ENCODE measurements around the gene SYT13. TPM values are rescaled to one million over a fixed set of nuclear protein-coding genes. Genes with fewer than 3 reads are reported as not detected.

SYT13 gene
- polyA plus RNA-seq, 5 donors = 3.6 to 4.8 (median 4.4) TPM

GRCh38 chr11:45218705-45219104 lies 67.4 kb downstream of the SYT13 start:
- DNase-seq = no peak

- no peak for DNase-seq
These were observed 68.2 kb downstream of the SYT13 start for GRCh38 chr11:45217991-45218390.

- DNase-seq = no peak
These were observed 69.2 kb downstream of the SYT13 start for GRCh38 chr11:45216901-45217300.

- DNase-seq = no peak
These were observed 70.1 kb downstream of the SYT13 start for GRCh38 chr11:45216031-45216430.

- no peak for DNase-seq
These were observed 70.9 kb downstream of the SYT13 start for GRCh38 chr11:45215098-45215865.

GRCh38 chr11:45213717-45214116 lies 72.4 kb downstream of the SYT13 start:
- DNase-seq = no peak

GRCh38 chr11:45213316-45213665 lies 72.8 kb downstream of the SYT13 start:
- no peak for DNase-seq

DNA sequence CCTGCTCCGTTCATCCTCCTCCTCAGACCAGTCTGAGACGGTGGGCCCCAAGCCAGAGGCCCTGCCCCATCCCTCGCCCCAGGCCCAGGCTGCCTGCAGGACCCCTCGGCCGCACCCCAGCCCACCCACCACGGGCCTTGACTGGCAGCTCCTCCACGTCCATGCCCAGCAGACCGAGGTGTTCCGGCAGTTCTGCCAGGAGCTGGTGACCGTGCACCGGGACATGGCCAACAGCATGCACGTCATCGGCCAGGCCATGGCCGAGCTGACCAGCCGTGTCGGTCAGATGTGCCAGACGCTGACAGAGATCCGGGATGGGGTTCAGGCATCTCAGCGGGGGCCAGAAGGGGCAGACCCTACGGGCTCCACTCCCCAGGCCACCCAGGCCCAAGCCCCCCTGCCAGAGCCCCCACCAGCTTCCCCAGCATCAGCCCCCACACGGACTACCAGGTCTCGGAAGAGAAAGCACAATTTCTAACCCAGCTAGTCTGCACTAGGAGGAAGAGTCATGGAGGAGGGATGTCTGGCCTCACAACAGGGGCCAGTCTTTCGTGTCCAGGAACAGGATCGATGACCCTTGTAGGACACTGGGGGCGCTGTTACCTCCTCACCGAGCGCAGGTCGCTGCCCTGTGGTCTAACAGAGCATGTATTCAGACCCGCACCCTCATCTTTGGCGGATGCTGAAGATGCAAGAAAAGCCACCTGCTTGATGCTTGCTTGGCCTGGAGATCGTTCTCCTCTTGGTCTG lies 73.4 kb downstream of the SYT13 start:
- no peak for DNase-seq

DNA sequence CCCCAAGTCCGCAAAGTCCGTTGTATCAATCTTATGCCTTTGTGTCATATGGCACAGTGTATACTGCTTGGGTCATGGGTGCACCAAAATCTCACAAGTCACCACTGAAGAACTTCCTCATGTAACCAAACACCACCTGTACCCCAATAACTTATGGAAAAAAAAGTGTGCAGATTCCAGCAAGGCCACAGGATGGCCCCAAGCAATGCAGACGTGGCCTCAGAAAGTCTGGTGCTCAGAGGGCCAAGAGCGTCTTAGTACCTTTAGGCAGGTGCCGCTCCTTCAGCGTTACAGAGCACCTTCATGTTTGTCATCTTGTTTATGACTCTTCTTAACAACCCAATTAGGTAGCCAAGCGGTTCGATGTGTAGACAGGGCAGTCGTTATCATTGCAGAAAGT lies 74.4 kb downstream of the SYT13 start:
- no peak for DNase-seq

DNA sequence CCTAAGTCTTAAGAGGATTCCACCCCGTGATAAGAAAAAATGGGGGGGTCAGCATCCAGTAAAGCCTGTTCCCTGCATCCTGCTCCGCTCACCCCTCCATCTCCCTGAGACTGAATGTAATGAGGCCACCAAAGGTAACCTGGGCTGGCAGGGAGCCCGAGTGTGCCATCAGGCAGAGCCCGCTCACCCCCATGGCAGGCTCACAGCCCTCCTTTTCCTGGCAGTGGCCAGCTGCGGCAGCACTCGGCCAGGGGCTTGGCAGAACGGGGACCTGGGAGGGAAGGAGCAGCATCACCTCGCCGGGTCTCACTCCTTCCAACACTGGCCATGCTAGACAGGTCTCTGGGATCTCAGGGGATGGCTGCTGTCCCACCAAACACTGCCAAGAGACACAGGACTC lies 75.3 kb downstream of the SYT13 start:
- no peak for DNase-seq

- DNase-seq = peak; percentile 92 to 93
These were observed 76.0 kb downstream of the SYT13 start for GRCh38 chr11:45209891-45210699.

DNA sequence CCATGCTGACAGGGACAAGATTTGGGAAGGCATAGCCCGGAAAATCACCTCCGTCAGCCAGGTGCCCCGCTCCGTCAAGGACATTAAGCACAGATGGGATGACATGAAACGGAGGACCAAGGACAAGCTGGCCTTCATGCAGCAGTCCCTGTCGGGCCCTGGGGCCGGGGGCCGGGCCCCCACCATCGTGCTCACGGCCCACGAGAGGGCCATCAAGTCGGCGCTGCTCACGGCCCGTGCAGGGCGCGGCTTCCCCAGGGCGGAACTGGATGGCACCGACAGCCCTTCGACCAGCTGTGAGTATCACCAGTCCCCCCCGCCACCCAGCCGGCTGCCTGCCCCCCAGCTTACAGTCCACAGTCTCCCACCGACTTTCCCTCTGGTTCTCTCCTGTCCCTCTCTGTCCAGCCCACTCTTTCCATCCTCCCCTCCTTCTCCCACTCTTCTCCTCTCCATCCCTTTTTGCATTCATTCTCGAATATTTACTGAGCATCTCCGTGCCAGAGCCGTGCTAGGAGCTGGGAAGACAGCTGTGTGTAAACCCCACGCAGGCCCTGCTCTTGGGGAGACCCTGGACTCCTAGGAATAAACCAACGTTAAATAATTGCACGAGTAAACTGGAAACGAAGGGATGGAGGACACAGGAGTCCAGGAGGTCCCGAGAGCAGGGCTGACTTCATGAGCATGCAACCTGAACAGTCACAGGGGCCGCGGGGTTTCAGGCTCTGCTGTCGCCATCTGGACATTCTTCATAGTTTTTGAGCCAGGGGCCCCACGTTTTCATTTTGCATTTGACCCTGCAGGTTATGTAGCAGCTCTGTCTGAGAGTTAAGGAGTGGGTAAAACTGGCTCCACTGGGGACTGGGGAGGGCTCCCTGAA lies 76.9 kb downstream of the SYT13 start:
- no peak for DNase-seq

DNA sequence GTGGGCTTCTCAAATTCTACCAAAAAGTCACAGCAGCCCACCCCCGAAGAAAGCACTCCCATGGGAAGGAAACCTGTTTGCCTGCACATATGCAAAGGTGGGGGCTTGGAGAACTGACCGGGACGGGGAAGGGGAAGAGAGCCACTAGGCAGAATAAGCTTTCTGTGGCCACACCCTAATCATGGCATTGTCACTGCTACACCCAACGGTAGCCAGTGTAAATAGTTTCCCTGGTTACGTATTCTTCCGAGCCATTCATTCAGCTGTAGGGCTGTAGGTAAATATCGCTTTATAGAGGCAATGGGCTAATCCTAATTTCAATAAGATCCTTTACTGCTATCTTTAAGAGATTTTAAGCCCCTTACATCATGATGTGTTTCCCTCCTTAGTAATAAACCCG lies 78.0 kb downstream of the SYT13 start:
- peak in 1 of 2 donors; percentile 7 for DNase-seq

DNA sequence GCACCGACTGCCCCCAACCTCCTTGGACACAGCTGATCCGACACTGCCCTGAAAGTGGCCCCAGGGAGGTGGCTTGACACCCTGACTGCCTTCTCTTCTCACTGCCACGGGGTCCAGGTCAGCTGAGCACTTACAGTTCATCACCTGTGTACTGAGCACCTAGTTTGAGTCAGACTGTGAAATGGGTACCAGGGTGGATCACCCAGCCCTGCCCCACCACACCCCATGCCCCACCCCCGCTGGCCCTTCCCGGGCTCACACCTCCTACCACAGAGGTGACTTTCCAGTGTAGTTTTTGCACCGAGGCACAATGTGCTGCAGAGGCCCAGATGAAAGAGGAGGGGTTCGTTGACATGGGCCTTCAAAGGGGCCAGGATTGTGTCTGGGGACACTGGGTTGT lies 80.2 kb downstream of the SYT13 start:
- no peak for DNase-seq

DNA sequence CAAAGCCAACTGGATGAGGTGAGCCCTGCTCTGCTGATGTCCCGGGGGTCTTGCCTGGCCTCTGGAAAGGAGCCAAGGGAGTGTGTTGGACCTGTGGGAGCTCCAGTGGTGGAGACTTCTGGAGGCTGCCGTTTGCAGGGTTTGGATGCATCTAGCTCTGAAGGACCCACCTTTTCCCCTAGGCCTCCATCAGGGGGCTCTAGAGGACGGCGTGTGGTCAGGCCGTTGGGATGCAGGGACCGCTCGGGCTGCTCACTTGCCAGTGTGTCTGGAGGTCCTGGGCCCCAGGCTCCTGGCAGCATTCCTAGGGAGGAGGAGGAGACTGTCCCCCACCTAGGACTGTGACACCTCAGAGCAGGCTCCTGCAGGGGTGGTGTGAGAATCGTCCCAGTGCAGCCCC lies 81.4 kb downstream of the SYT13 start:
- DNase-seq = no peak

DNA sequence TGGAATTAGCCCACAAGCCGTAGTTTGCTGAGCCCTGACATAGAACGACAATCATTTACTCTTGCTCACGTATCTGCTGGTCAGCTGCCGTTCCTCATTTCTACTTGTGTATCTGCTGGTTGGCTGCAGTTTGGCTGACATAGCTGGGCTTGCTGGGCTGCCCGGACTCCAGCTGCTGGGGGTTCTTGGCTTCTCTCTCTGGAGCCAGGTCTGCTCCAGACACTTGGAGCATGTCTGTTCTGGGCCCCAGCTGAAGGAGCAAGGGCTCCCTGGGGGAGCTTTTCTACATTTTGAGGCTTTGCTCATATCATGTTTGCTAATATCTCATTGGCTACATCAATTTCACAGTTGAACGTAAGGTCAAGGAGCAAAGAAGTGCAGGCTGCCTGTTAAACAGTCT lies 92.4 kb downstream of the SYT13 start:
- DNase-seq = no peak

Other genes starting within 250 kb of the SYT13 start
- gene PRDM11, start 139.7 kb downstream of the SYT13 start, polyA plus RNA-seq (ENCODE audit: insufficient read depth in 1 of 5, insufficient read length in 5 of 5, low replicate concordance in 1 of 5) = 10 to 100 TPM; 14.2 to 24.7 (median 21.8) TPM